Kidney (tissue), 14 donors: Measurements from ENCODE around the gene ACTN2. TPM values are rescaled to one million over a fixed set of nuclear protein-coding genes. Genes with fewer than 3 reads are reported as not detected.
A peak's percentile ranks its signal among the peaks of the same experiment; 100 is the strongest.

Experiments used
- DNase-seq, 5 donors: peaks; one replicate each; pipeline ENCODE4 v3.0.0-alpha.2; 2013 to 2020
- FAIRE-seq: peaks from 2 replicates; lab custom pipeline; 2012; peaks lifted over from hg19 to GRCh38; lab: Jason Lieb, UNC
- H3K27ac ChIP-seq, 2 donors: one replicate each; pipeline ENCODE4 v1.7.0; 2013; ENCODE audit warnings: low read depth in 2 of 2, low read length in 2 of 2, inconsistent platforms in 1 of 2
- H3K27me3 ChIP-seq: one replicate; pipeline ENCODE4 v1.7.1; 2013; ENCODE audit warnings: low read length, inconsistent platforms; ENCODE audit not compliant: control insufficient read depth, insufficient read depth
- H3K36me3 ChIP-seq, 3 donors: one replicate each; pipeline versions ENCODE4 v1.7.0 to v1.7.1; 2013; ENCODE audit warnings: low read length in 3 of 3, control low read depth in 1 of 3, inconsistent platforms in 1 of 3; ENCODE audit not compliant: insufficient read depth in 3 of 3, control insufficient read depth in 2 of 3
- H3K4me1 ChIP-seq, 3 donors: one replicate each; pipeline versions ENCODE4 v1.7.0 to v1.7.1; 2013; ENCODE audit warnings: low read length in 3 of 3, inconsistent platforms in 1 of 3, low read depth in 1 of 3; ENCODE audit not compliant: control insufficient read depth in 2 of 3, insufficient read depth in 2 of 3
- H3K4me3 ChIP-seq, 3 donors: one replicate each; pipeline versions ENCODE4 v1.7.0 to v1.8.1; 2013; ENCODE audit warnings: low read length in 3 of 3, control low read depth in 1 of 3, inconsistent platforms in 1 of 3
- H3K9ac ChIP-seq, 3 donors: one replicate each; pipeline versions ENCODE4 v1.7.0 to v1.7.1; 2013; ENCODE audit warnings: low read length in 3 of 3, control low read depth in 1 of 3, inconsistent platforms in 1 of 3
- H3K9me3 ChIP-seq, 3 donors: one replicate each; pipeline versions ENCODE4 v1.7.0 to v1.7.1; 2013; ENCODE audit warnings: low read length in 3 of 3, control low read depth in 1 of 3, inconsistent platforms in 1 of 3; ENCODE audit not compliant: control insufficient read depth in 2 of 3, insufficient read depth in 1 of 3
- intact Hi-C: fragments of 100-400 bp; cut with DNase I; formaldehyde crosslinking; loops from one replicate; pipeline ENCODE4 v1.11.1; 2022
- polyA plus RNA-seq: library from polyadenylated mRNA; stranded (reverse); fragments of 350-450 nt; fragmentation: Illumina TruSeq; extraction: RNeasy Lipid Tissue Mini Kit (QIAGEN cat#74804); gene quantifications from one replicate; pipeline ENCODE4 v1.2.3, GENCODE V29; 2014; ENCODE audit warnings: low read depth, low replicate concordance; ENCODE audit not compliant: insufficient read depth
- total RNA-seq: library from RNA; stranded (reverse); fragmentation: NEBNext Ultra II Directional; extraction: Animal tissue kit (Norgen Biotek cat#: 25700); gene quantifications from one replicate; pipeline ENCODE4 v1.2.1, GENCODE V29; 2021
- TF ChIP-seq, protein P1 (sequence below): IDR thresholded peaks from 3 replicates; pipeline ENCODE4 v1.5.1; 2012; ENCODE audit warnings: mild to moderate bottlenecking, moderate library complexity, borderline replicate concordance; ENCODE audit not compliant: insufficient read depth; ENCODE audit errors: extremely low read depth
- donor health status: control.
- donor health status: control.
- donor health status: control.
- donor health status: control.
- donor health status: control.
- donor health status: DM: yes; HTN: yes; CAD: no.
- donor health status: Normal renal cell carcinoma (clear cell type).

ACTN2 gene
- total and polyA plus RNA-seq, 2 donors from 2014 or later = 0.60 to 1.6 TPM

DNA sequence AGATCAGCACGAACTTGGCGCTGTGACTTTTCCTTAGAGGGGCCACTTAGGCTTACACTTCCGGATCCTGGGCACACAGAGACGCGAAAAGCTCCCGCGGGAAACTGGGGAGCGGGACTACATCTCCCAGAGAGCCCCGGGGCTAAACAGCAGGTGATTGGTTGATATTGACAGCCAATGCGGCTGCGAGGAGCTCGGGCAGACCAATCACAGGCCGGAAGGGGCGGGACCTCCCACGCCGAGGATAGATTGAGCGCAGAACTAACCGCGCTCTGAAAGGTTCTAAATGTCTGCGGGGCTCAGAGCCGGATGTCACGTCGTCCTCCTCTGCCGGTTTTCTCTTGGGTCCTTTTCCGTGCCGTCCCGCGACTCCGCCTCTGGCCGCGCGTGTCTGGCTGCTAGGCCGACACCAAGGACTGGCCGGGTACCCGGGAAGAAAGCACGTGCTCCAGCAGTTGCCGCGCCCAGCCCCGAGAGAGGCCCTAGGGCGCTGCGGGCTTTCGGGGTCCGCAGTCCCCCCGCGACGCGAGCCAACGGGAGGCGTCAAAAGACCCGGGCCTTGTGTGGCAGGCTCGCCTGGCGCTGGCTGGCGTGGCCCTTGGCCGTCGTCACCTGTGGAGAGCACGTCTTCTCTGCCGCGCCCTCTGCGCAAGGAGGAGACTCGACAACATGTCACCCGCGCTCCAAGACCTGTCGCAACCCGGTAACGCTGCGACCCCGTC, 108.9 kb downstream of the ACTN2 start, which contains the start of gene MTR:
TSS of gene MTR (plus strand) at position 258 of the 722 bp plus-strand sequence. CDS start at position 670, 412 bp downstream.
- TF ChIP-seq, protein P1, sequence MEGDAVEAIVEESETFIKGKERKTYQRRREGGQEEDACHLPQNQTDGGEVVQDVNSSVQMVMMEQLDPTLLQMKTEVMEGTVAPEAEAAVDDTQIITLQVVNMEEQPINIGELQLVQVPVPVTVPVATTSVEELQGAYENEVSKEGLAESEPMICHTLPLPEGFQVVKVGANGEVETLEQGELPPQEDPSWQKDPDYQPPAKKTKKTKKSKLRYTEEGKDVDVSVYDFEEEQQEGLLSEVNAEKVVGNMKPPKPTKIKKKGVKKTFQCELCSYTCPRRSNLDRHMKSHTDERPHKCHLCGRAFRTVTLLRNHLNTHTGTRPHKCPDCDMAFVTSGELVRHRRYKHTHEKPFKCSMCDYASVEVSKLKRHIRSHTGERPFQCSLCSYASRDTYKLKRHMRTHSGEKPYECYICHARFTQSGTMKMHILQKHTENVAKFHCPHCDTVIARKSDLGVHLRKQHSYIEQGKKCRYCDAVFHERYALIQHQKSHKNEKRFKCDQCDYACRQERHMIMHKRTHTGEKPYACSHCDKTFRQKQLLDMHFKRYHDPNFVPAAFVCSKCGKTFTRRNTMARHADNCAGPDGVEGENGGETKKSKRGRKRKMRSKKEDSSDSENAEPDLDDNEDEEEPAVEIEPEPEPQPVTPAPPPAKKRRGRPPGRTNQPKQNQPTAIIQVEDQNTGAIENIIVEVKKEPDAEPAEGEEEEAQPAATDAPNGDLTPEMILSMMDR = no peak
- DNase-seq (peak; percentile 98 to 99 (median 99)), FAIRE-seq (peak; percentile 93)
- intact Hi-C loops = no loop called here
- Histone ChIP-seq H3K36me3 (no peaks in the 10 kb centered on the region), H3K9me3 (no peaks in the 10 kb centered on the region), H3K27me3 (no peaks in the 10 kb centered on the region), H3K4me1 (peaks cover 0 to 14% (median 0%) of the 10 kb centered on the region in 3 donors), H3K27ac (peak within 1 kb of the TSS; percentile 95 to 98), H3K4me3 (peak within 1 kb of the TSS; percentile 82 to 92 (median 86)), H3K9ac (peak within 1 kb of the TSS; percentile 80 to 94 (median 90))

GRCh38 chr1:236795757-236796667, 109.7 kb downstream of the ACTN2 start:
- Histone ChIP-seq H3K9me3 (no peaks in the 10 kb centered on the region), H3K4me3 (peak overlapping the region; percentile 82 to 92 (median 86)), H3K9ac (peak overlapping the region; percentile 80 to 94 (median 90)), H3K27me3 (no peaks in the 10 kb centered on the region), H3K27ac (peak overlapping the region; percentile 95 to 98), H3K36me3 (no peaks in the 10 kb centered on the region), H3K4me1 (peaks cover 0 to 14% (median 4%) of the 10 kb centered on the region in 3 donors)
- FAIRE-seq (no peak), DNase-seq (peak in 2 of 5 donors; percentile 59 to 61)
- intact Hi-C loops = no loop called here
- TF ChIP-seq, protein P1 = no peak

DNA sequence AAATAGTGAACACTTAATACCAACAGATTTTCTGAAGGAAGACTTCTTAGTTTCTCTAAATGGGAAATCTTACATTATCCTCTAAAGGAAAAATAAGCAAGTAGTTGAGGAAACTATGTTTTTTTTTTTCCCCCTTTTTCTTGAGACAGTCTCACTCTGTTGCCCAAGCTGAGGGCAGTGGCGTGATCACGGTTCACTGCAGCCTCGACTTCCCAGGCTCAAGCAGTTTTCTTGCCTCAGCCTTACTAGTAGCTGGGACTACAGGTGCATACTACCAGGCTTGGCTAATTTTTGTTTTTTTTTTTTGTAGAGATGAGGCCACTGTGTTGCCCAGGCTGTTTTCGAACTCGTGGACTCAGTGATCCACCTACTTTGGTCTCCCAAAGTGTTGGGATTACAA, 112.7 kb downstream of the ACTN2 start:
- Histone ChIP-seq H3K9ac (peak overlapping the region in 1 of 3 donors; percentile 42), H3K9me3 (no peaks in the 10 kb centered on the region), H3K4me1 (peaks cover 0 to 15% (median 14%) of the 10 kb centered on the region in 3 donors), H3K36me3 (no peaks in the 10 kb centered on the region), H3K27me3 (no peaks in the 10 kb centered on the region), H3K27ac (peak overlapping the region in 1 of 2 donors; percentile 71), H3K4me3 (peak overlapping the region in 1 of 3 donors; percentile 27)
- TF ChIP-seq, protein P1 = no peak
- FAIRE-seq = no peak
- peak in 3 of 5 donors; percentile 14 to 41 (median 38) for DNase-seq
- intact Hi-C loops = no loop called here
